Hematopoietic multipotent progenitor cell (in vitro differentiated cells): ENCODE measurements around the gene ANK3. TPM values are rescaled to one million over a fixed set of nuclear protein-coding genes. Genes with fewer than 3 reads are reported as not detected.

Experiments
- DNase-seq, 3 donors: peaks; one replicate each; pipeline ENCODE4 v3.0.0-alpha.2; 2011 to 2015; ENCODE audit warnings: low read depth in 2 of 3, low spot score in 2 of 3
- total RNA-seq: library from RNA; depleted of rRNA; stranded (reverse); fragments of >200 nt; gene quantifications from one replicate; pipeline ENCODE4 v1.2.3, GENCODE V29; 2012

Gene ANK3
- total RNA-seq, 1 donor = 3.2 TPM

DNA sequence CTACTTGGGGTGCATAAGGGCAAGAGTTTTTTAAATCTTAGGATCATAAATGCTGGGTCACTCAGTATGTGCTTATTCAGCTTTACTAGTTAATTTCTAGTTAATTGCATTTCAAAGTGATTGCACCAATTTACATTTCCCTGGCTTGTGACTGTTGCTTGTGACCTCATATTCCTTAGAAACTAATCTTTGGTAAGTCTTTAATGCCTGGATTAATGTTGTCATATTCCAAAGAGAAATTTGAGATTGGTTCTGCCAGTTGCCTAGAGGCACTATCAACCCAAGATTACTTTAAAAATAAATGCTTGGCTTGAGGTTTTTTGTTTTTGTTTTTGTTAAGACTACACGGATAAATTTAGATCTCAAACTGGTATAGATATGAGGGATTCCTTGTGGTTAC, 103.1 kb downstream of the ANK3 start:
- DNase-seq = no peak

DNA sequence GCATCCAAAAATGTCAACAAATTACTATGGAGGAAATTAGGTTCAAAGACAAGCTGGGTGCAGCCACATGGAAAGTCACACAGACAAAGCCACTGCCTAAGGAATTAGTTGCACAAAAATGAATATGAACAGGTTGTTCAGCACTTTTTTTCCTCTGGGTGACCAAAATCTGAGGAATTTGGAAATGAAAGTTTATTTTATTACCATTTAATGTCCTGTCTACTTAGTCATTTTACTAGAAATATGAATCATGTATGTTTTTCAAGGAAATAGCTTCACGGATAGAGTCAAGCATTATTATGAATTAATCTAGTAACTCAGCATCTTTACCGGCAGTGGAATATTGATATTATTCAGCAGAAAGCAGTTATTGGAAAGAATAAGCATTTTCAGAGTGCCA, 106.3 kb downstream of the ANK3 start:
- DNase-seq = no peak

DNA sequence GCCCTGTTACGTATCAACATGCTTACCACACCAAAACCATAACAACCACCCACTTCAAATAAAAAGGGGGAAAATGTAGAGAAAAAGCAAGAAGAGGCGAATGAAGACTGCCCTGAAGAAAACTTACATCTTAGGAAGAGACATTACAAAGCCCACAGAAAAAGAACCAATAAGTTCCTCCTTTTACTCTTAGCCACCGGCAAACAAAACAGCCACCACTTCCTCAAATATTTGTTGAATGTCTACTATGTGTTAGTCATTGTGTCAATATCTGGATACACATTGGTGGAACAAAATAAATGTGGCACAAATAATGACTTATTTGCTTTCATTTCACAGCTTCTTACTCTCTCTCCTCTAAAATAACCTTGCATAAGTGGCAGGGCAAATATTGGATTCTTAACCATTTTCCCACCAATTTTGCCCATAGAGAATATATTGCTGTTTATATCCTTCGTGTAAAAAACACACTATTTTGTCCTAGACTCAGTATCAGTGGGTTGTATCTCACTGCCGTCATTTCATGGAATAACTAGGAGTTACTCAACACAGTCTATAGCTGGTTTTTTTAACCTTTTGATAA, 106.8 kb downstream of the ANK3 start:
- DNase-seq = peak in 1 of 3 donors; percentile 66

DNA sequence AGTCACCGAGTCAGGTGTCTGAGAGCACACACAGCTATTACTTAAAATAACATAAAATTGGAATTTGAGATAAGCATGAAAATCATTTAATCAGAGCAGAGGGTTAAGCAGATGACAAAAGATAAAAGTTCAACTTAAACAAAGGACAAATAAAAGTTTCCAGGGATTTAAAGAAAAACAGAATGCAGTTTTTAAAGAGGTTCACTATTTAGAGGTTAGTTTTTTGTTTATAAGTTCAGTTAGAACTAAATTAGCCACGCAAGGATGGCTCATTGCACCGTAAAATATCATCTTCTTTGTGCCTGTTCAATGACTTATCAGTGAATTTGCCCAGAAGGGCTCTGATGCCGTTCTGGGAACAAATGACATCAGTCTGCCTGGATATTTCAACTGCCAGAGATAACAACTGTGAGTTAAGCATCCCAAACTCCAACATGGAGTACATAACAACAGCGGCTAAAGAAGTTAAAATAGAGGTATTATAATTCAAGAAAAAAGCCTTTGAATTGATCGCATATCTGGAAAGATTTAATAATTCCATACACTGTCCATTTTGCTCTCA, 107.8 kb downstream of the ANK3 start:
- no peak for DNase-seq

DNA sequence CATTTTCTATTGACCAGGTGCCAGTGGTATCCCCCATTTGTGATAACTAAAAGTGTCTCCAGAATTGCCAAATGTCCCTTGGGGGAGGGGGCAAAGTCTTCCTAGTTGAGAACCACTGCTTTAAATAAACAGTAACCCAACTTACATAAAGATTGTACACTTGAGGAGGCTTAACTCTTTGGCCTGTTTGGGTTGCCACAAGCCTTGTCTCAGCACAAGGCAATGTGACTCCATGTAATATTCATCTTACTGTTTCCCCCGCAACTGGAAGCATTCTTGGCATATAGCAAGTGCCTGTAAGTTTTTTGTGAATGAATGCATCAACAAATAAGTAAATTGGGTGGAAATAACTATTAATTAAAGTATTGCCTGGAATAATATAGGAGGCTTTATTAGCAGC, 108.3 kb downstream of the ANK3 start:
- no peak for DNase-seq

DNA sequence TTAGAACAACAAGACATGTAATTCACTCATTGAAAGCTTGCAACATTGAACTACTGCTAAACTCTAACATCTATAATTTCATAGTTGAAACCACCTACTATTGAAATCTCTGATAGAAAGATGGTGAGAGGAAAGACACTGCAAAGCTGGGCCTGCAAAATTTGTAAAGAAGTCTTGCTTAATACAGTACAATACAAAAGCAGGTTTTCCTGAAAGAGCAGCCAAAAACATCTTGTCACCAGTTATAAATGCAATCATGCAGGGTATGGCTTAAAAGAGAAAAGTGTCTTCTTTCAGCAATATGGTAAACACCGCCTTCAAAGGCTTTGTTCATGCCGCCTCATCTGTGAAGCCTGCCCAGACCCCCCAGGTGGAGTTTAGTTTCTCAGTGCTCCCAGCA, 109.2 kb downstream of the ANK3 start:
- no peak for DNase-seq

DNA sequence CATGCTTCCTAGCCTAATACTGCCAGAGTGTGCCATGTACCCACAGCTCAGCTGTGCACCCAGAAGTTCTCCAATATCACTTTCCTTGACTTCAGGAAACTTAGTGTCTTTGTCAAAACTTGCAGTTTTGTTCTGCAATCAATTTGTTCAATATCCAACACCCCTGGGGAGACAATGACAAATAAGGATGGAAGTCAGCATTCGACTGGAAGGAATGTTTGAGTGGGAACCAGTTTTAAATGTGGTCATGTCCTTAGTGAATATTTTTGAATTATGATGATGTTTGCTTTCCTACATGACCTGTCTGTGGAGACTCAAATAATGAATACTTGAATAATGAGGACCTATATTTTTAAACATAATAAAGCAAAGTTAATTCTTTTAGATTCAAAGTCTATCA, 112.0 kb downstream of the ANK3 start:
- no peak for DNase-seq

DNA sequence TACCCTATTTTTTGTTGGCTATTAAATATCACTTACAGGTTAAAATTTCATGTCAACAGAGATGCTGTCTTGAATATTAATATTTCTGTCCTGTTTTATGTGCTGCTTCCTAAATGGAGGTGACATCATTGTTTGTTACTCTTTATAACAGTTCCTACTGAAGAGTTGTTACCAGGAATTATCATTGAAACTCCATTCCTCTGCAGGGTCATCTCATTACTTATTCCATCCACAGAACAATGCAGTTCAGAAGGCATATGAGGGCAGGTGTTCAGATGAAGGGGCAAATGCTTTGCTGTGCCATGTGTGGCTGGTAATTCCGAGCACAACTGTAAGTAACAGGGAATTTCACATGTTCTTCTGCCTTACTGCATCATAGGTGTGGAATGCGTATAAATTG, 113.4 kb downstream of the ANK3 start:
- DNase-seq = no peak

DNA sequence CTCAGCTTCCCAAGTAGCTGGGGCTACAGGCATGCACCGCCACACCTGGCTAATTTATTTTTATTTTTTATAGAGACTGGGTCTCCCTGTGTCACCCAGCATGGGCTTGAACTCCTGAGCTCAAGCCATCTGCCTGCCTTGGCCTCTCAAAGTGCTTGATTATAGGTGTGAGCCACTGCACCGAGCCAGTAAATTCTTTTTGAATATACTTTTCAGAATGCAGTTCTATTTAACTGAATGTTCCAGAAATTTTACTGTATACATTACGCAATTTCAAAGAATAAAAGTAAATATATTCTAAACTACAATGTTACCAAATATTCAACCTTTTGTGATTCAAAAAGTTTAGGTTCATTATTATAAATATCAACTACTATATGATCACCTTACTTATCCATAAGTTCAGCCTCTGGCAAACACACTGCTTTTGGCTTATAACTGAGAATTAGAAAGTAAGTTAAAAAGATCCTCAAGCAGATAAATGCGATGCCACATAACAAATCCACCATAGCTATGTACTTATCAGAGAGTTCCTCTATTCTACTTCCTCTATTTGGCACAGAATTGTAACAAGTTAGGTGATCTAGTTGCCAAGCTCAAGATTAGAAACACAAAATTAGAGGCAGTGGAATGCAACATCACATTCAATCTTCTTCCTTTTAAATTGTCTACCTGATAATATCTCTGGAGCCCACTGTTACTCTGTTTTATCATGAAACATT, 118.2 kb downstream of the ANK3 start:
- peak in 2 of 3 donors; percentile 32 to 88 for DNase-seq

DNA sequence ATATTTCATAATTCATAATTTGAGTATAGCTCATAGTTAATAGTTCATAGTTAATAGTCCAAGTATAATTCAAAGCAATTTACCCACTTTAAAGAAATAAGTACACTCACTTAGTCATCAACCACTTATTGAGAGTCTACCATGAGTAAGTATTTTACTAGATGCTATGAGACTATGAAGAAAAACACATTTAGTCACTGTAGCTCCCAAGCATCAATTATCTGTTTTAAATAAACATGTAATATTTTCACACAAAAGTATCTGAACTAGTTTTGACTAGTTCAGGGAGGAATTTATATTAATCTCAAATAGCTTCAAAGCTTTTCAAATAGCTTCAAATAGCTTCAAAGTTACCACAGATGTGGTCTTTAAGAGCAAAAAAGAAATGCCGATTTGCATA, 119.2 kb downstream of the ANK3 start:
- DNase-seq = no peak

DNA sequence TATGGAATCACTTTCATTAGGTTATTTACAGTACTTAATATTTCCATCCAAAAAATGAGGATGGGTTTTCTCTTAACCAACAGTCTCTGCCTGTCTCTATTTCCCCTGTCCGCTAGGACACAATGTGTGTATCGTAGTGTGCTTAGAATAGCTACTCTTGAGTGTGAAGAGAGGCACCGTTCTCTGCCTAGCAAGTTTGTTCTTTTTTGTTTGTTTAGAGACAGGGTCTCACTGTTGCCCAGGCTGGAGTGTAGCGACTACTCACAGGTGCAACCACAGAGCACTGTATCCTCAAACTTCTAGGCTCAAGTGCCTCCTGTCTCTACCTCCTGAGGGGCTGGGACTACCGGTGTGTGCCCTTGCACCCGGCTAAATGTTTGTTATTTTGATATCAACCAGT, 121.9 kb downstream of the ANK3 start:
- no peak for DNase-seq

DNA sequence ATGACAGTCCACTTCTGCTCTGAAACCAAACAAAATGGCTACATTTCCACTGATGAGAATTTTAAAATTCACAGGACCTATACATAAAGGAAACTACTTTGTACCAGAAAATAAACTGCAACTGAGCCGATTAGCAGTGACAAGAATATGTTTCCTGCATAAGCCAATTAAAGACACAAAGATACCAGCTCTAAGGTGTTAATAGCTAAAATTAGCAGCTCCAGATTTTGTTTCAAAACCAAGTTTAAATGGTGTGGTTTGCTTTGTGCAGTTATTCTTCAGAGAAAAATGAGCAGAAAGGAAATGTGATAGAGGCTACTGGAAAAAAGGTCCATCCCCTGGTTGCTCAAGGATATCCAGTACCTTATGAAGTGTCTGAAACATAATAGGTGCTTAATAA, 123.2 kb downstream of the ANK3 start:
- no peak for DNase-seq

DNA sequence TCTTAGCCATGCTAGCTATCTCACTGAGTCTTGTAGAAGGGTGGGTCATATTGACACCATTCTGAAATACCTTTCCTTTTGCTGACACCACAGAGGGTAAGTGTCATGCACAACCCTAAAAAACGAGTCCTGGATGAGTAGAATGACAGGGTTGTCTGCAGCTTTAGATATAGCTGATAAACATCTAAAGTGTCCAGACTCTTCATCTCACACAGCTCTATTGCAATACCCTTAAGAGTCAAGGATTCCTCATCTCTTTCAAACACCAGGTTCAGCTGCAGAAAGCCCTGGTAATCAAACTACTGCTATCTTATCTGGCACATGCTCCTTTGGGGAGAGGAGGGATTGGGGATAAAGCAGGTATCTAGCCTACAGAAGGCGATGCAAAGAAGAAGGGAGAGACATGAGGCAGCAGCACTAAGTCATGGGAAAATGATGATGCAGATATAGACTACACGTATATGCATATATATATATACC, 127.0 kb downstream of the ANK3 start:
- DNase-seq = no peak

DNA sequence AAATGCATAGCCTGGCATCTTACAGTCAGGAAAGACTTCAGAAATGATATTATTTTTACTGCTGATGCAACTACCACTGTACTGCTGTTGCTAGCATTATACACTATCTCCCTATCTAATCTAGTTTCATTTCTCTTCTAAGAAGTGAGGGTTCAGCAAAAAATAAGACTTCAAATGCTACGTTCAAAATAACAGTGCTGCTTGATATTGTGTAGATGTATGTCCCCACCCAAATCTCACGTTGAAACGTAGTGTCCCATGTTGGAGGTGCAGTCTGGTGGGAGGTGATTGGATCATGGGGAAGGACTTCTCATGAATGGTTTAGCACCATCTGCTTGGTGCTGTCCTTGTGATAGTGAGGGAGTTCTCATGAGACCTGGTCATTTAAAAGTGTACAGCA, 129.4 kb downstream of the ANK3 start:
- DNase-seq = no peak

DNA sequence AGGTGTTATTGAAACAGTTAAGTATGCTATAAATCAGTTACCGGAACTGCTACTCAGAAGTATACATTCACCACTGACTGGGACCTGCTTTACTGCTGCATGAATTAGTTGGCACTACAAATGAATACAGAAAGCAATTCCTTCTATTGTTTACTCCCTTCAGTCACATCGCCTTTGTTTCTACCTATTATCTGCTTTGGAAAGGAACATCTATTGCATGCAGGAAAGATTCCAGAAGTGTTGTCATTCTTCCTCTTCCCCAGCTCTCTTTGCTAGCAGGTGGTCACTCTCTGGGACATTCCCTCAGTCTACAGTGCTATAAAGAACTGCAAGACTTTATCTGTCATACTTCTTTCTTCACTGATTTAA, 131.3 kb downstream of the ANK3 start:
- DNase-seq = no peak

DNA sequence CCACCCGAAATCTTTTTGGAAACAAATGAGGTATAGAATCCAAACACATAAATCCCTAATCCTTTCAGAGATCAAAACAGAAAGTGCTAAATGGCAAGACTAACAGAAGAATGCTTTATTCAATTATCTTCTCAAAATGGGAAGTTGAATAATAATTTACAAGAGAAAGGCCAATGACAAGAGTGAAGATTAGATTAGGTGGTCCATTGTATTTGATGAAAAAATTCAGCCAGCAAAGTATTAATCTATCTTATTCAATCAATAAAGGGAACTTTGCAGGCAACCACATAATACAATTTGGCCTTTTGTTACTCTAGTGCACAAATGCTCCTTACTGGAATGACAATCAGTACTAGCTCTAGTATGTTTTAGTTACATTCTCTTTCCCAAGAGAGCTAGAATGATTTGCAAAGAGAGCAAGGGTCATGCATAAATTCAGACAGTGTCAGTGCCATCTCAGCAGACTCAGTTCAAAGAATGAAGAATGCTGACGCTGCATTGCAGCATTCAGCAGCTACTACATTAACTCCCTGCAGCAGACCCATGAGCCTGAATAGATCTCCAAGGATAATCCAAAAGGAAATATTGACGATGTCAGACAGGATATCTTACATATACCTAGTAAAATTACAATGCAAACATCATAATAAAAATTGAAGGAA, 131.8 kb downstream of the ANK3 start:
- no peak for DNase-seq

DNA sequence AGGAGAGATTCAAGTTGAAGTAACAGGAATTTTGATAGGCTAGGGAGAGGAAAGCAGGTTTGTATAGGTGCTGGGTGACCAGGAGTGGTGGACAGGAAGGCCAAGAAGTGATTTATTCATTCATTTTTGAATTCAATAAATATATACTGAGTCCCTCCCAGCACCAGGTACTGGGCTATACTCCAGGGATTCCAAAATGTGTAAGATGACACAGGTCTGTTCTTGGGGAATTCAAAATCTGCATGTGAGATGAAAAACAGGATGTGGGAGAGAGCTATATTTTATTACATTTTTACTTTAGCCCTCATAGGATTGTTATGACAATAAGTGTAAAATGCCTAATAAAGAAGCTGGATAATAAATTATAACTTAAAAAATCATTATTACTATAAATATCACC, 134.9 kb downstream of the ANK3 start:
- no peak for DNase-seq

DNA sequence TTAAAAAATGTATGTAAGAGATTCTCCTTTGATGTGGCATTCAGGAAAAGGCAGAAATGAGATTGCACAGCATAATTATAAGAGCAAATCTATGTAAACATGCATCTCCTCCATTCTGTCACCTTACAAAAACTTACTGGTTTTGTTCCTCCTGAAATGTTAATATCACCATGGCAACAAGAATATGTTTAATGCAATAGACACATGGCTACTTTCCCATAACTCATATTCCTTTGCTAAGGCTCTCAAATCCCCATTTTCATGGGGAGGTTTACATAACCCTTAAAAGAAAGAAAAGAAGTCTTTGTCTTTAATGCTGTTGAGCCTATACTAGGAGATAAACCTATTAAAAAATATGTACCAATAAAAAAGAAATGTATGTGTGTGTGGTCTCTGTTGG, 136.2 kb downstream of the ANK3 start:
- DNase-seq = no peak

DNA sequence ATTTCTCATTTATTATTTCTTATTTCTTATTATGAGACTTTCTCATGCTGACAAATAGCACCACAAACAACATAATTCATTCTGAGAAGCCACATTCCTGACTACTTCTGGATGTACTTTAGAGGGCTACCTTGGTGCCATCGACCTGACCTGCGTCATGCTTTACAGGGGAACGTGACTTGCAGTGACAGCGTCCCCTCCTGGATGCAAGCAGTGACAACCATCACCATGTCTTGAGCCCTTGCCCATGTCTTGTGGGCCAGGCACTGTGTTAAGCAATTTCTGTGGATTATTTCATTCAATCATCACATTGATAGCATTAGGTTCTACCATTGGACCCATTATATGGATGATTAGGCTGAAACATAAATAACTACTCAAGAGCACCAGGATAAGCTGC, 137.0 kb downstream of the ANK3 start:
- no peak for DNase-seq

DNA sequence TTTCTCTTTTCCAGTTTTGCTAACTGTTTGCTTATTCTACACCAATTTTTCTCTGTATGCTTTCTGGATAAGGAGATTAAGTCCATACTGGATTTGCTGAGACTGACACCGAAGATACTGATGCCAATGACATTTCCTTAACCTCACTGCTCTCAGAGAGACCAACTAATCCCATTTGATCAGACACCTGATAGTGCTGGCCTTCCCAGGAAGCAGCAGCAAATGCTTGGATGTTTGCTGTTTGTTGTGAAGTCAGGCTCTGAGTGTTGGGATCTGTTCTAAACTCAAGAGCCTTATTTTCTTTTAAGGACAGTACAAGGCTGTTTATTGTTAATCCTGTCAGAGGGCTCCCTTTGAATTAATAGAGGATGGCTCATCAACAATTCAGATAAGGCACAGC, 143.3 kb downstream of the ANK3 start:
- DNase-seq = no peak

DNA sequence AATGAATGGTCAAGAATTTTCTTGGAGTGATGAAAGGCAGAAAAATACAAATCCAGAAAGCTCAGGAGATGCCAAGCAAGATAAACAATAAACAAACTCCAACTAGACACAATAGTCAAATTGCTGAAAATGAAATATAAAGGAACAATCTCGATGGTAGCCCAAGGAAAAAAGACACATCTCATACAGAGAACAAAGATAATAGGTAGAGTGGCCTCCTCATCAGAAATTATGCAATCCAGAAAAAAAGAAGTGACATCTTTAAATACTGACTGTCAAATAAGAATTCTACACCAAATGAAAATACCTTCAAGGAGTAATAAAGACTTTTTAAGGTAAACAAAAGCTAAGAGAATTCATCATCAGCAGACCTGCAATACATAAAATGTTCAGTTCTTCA, 150.4 kb downstream of the ANK3 start:
- DNase-seq = no peak

DNA sequence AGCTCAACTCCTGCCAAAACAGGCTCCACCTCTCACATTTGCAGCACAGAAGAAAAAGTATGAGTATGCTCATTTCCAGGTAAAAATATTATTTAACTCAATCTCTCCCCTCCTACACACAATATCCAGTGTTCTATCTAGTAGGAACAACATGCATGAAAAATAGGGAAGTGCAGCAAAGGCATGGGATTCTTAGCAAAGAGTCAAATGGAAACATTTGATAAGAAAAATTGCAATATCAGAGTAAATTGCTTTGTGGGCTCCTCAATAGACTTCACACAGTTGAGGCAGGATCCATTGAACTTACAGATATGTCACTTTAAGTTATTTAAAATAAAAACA, 150.9 kb downstream of the ANK3 start:
- DNase-seq = no peak
